ENCODE data around the gene LRRK1.

Gene LRRK1

GRCh38 chr15:100983221-100983620, 64.1 kb downstream of the LRRK1 start:
- DNase-seq = no peak

- no peak for DNase-seq
Measured at GRCh38 chr15:100985401-100985800, 66.2 kb downstream of the LRRK1 start.

GRCh38 chr15:100986158-100986896, 67.2 kb downstream of the LRRK1 start:
- DNase-seq = no peak

GRCh38 chr15:100987143-100987542, 68.0 kb downstream of the LRRK1 start:
- DNase-seq = no peak

GRCh38 chr15:100988297-100988696, 69.1 kb downstream of the LRRK1 start:
- no peak for DNase-seq

GRCh38 chr15:100988857-100989256, 69.7 kb downstream of the LRRK1 start:
- DNase-seq = no peak

- no peak for DNase-seq
Measured at GRCh38 chr15:100994597-100995446, 75.7 kb downstream of the LRRK1 start.

- no peak for DNase-seq
Measured at GRCh38 chr15:100995471-100996430, 76.6 kb downstream of the LRRK1 start.

- no peak for DNase-seq
Measured at GRCh38 chr15:100997442-100997841, 78.3 kb downstream of the LRRK1 start.

GRCh38 chr15:100998630-100999029, 79.5 kb downstream of the LRRK1 start:
- no peak for DNase-seq

GRCh38 chr15:100999369-100999768, 80.2 kb downstream of the LRRK1 start:
- DNase-seq = no peak

- no peak for DNase-seq
Measured at GRCh38 chr15:101000271-101000681, 81.1 kb downstream of the LRRK1 start.

GRCh38 chr15:101001056-101001455, 81.9 kb downstream of the LRRK1 start:
- no peak for DNase-seq

GRCh38 chr15:101001796-101002195, 82.6 kb downstream of the LRRK1 start:
- no peak for DNase-seq

- no peak for DNase-seq
Measured at GRCh38 chr15:101003081-101003480, 83.9 kb downstream of the LRRK1 start.

- no peak for DNase-seq
Measured at GRCh38 chr15:101003706-101004105, 84.5 kb downstream of the LRRK1 start.

GRCh38 chr15:101004500-101004899, 85.3 kb downstream of the LRRK1 start:
- no peak for DNase-seq

GRCh38 chr15:101004986-101005747, 86.0 kb downstream of the LRRK1 start:
- DNase-seq = no peak

- DNase-seq = peak; percentile 78
Measured at GRCh38 chr15:101006931-101007691, 88.0 kb downstream of the LRRK1 start.

GRCh38 chr15:101008158-101009139, 89.3 kb downstream of the LRRK1 start:
- DNase-seq = peak; percentile 87

Measured in stimulated activated CD4-positive, alpha-beta T cell treated with anti-CD3 and anti-CD28 coated beads, Interleukin-4, amount 100 ng/mL, for 24 hours (primary cell).